Effector CD8-positive, alpha-beta T cell (primary cell): ENCODE measurements around the gene CDK5RAP2.

Experiments used
- DNase-seq: peaks from one replicate; lab custom pipeline; 2025; lab: John Stamatoyannopoulos, UW

CDK5RAP2 gene

DNA sequence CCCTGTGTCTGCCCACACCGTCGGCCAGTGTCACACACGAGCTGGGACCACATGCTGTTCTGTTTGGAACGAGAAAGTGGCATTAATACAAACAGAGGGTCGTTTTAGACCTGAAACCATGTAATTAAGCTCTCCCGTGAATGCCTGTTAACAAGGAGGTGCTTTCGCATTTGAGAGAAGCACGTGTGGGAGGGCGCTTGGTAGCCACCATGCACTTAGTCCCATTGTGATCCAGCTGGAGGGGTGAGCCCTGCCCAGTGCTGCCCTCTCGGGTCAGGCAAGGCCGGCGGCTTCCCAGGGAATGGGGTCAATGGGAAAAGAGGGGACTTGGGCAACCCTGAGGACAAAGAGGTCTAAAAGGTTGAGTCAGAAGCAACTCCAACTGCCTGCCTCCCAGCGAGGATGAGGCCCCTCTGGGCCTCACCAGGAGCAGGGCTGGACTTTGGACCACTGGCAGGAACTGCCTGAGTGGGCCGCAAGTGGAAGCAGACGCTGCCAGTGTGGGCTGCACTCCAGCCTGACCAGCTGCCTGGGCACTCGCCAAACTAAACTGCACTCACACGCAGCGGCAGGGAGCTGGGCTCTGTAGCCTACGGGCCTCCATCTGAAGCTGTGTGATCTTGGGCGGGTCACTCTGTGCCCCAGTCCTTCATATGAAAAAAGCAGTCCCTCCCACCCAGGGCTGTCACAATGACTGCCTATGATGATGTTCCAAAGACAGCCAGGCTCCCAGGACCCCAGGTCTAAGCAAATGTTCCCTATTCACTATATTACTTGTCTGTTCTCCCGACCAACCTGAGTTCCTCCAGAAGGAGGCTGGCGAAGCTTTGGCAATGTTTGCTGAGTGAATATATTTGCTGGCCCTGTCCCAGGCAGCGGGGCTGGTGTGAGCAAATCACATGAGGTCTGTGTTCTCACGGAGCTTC, 195.7 kb downstream of the CDK5RAP2 start:
- DNase-seq, result no peak

DNA sequence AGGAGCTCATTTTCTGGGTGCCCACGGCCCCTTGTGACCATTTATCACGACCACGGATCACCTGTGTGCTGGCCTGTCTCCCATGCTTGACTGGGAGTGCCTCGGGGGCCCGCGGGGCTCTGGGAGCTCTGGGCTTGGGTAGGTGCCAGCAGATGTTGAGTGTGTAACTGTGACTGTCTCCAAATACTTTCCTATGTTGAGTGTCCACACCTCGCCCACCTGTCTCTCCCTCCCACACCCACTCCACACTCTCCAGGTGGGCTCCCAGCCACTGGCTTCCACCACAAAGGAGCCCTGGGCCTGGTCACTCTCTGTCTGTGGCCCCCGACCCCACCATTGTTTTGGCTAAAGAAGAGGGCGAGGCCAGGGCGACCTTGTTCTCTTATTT, 196.4 kb downstream of the CDK5RAP2 start:
- no peak for DNase-seq

DNA sequence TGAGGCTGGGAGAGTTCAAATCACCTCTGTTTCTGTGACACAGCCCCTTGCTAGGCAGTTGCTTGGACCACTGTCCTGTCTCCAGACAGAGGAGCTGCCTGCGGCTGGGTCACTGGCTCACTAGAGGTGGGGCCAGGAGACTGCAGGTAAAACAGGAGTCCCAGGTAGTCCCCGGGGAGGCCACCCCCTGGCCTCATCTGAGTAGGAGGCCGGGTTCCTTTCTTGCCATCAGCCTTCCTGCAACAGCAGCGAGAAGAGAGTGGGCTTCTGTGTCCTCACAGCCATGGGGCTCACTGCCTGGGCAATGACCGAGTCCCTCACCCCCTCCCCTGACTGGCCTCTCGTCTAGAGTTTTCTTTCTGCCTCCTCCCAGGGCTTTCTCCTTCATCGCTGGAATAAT, 197.5 kb downstream of the CDK5RAP2 start:
- DNase-seq, result no peak

DNA sequence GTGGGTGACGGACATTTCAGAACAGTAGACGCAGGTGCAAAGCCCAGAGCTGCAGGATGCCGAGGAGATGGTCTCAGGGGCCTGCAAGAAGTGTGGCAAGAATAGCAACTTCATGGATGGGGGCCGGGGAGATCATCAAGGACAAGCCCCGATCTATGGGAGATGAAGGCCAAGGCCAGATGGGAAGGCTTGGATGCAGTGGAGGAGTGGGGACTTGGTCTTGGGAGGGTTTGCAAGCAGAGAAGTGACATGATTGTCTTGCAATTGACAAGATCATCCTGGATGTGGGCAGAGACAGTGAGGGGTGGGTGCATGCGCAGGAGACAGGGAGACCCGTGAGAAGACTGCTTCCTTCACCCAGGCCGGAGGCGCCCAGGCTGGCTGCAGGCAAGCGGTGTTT, 198.1 kb downstream of the CDK5RAP2 start:
- no peak for DNase-seq

DNA sequence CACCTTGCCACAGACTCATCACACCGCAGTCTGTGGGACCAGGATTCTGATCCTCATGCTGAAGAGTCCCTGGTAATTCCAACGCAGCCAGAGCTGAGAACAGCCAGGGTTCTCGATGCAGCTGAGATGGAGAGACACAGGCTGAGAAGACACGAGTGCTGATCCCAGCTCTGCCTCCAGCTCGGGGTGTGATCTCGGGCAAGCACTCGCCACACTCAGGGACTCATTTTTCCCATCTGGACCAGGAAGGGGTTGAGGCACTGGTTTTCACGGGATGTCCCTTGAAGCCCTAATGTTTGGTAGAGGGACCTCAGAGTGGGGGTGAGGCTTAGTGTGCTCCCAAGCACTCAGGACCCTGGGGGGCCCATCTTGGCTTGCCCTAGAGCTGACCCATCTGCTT, 200.4 kb downstream of the CDK5RAP2 start:
- DNase-seq, result no peak

DNA sequence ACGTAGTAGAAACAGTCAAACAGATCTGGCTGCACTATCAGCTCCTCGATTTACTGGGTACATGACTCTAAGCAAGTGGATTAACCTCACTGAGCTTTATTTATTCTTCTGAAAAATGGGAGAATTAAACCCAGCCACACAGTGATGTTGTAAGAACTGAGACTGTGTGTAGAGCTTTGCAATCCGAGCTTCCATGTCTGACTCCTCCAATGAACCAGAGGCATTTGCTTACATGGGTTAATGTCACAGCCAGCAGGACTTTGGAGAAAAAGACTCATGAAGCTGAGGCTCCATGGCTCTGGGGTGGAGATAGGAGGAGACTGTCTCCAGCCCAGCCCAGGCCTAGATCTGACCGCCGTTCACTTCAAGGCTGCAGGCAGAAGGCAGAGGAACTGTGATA, 201.3 kb downstream of the CDK5RAP2 start:
- no peak for DNase-seq

DNA sequence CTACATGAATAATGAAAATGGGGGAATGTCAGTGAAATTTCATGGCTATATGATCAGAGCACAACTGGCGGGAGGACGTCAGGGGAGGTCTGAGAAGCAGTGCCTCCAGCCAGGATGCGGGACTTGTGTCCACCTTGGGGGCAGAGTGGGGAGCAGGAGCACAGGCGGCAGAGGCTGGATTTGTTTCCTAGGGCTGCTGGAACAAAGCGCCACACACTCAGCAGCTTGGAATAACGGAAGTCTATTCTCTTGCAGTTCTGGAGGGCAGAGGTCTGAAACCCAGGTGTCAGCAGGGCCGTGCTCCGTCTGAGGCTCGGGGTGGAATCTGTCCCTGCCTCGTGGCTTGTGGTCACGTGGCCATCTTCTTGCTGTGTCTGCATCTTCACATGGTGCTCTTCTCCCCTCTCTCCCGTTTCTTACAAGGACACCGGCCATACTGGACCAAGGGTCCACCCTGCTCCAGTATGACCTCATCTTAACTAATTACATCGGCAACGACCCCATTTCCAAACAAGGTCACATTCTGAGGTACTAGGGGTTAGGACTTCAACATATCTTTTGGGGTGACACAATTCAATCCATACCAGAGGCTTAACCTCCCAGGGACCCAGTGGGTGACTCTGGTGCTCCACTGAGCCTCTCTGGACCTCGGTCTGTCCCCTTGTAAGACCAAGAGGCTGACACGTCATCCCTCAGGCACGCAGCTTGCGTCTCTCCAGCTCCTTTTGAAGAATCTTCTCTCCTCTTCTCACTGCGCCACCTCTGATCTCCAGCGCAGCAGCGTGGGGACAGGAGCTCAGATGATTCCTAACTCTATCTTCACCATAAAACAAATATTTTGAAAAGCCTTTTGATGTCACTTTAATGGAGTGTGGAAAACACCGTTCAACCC, 202.5 kb downstream of the CDK5RAP2 start:
- DNase-seq, result no peak

DNA sequence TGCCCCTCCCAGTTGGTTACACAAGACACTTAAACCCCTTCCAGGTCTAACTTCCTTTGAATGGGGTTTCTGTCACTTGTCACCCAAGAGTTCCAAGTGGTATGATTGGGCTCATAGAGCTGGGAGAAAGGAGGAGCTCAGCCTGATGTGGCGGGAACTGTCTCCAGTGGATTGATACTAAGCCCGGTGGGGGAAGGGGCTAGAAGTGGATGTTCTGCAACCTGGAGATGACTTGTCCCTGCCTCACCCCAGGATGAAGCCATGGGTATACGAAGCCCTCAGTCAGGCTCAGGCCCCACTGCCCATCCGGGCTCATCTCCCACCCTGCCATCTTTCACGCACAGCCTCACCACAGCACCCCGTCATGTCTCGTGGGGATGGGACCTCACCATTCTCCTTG, 203.9 kb downstream of the CDK5RAP2 start:
- no peak for DNase-seq

DNA sequence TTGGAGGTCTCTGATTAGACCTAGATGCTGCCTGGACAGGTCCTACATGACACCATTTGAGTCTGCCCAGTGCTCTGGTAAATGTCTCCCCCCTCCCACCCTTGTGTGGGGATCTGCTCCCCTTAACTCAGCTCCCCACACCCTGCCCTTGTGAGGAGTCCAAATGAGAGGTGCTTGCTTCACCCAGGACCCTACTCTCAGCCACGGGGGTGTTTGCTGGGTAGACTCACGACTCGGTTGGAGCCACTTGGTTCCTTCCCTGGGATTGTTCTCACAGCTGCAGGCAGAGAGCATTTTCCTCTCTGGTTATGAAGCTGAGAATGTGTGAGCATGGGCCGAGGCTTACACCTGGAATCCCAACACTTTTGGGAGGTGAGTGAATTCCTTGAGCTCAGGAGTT, 204.7 kb downstream of the CDK5RAP2 start:
- no peak for DNase-seq

DNA sequence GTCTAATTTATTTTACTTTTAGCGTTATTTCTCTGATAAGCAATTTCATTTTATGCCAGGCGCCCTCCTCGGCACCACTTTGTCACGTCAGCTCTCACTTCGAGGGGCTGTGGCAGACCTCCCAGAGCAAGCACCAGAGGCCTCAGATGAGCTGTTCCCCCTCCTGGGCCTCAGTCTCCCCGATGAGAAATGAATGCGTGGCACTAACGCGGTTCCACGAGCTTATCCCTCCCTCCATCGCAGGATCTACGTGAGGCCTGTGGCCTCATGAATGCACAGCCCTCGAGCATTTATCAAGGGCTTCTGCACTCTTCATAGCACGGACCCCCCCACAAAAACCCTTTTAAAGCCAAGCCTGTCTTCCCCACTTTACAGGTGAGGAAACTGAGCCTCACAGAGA, 205.2 kb downstream of the CDK5RAP2 start:
- DNase-seq, result no peak

DNA sequence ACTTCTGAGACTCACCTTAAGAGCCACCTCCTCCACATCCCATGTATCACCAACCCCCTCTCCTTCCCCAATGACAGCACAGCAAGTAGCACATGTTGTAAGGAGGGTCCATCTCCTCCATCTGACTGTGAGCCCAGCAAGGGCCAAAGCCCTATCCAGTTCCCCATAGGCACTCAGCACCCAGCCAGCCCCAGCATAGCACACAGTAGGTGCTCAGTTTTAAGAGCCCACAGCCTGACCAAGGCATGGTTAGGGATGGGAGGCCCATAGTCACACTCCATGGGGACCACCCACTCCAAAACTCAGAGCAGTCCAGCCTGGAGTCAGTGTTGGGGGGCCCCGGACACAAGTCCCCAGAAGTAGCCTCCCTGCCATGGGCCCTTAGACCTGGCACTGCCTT, 205.7 kb downstream of the CDK5RAP2 start:
- DNase-seq, result no peak

DNA sequence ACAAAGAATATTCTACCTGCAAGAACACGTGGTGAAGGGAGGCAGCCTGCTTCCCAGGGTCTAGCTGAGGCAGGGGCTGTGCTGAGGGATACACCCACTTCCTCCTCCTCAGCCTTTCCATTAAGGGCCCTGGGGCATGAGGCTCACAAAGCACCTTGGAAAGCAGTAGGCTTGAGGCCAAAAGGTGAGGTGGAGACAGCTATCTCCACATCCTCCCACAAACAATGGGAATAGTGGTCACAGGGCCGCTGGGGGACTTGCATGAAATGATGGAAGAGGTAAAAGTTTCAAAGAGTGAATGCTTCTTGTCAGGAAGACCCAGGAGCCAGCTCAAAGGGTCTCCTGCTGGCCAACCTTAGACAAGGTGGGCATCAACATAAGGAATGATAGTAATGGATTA, 207.9 kb downstream of the CDK5RAP2 start:
- no peak for DNase-seq

DNA sequence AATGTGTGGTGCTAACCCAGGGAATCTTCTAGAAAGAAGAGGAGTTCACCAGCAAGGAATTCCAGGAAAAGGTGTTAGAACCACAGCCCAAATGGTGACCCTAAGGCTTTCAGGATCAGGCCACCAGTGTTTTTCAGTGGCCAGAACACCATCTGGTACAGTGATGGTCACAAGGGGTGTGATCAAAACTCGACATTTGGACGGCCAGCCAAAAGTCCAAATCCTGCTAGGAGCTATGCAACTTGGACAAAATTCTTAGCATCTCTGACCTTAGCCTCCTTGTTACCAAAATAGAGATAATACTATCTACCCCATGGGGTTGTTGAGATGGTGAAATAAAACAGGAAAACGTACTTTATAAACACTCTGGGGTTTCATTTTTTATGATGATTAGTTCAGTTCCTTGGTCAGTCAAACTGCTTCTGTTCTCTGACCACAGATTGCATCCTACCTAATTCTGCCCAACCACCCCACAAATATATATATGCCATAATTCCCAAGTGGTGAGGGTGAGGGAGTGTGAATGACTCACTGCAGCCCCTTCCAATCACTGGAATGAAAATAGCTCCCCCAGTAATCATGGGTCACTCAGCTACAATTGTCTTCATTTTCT, 210.3 kb downstream of the CDK5RAP2 start:
- DNase-seq, result no peak

DNA sequence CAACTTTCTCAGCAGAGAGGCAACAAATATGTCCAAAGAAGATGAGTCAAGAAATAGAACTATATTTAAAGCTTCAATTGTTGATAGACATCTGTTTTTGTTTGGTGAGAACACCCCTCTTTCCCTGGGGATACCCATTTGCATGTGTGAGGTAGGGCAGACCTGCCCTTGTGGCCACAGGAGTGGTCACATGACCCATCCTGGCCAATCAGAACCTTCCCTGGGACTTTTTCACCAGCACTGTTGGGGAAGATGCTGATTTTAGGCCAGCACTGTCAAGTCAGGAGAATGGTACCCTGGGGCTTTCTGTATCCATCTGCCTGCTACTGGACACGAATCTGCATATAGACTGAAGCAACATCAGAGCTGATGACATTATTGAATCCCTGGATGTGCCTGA, 211.2 kb downstream of the CDK5RAP2 start:
- no peak for DNase-seq

DNA sequence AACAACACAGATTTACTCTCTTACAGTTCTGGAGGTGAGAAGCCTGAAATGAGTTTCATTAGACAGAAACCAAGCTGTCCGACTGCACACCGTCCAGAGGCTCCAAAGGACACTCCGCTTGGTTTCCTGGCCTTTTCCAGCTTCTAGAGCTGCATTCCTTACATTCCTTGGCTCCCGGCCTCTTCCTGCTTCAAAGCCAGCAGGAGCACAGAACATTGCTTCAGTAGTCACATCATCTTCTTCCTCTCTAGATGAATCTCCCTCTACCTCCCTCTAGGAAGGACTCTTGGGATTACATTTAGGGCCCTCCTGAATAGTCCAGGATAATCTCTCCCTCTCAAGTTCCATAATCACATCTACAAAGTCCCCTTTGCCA, 213.3 kb downstream of the CDK5RAP2 start:
- DNase-seq, result no peak

DNA sequence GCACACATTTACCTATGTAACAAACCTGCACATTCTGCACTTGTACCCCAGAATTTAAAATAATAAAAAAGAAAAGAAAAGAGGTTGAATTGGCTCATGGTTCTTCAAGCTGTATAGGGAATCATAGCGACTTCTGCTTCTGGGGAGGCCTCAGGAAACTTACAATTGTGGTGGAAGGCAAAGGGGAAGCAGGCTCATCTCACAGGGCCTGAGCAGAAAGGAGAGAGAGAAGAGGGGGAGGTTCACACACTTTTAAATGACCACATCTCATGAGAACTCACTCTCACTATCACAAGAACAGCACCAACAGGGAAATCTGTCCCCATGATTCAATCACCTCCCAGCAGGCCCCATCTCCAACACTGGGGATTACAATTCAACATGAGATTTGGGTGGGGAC, 214.6 kb downstream of the CDK5RAP2 start:
- no peak for DNase-seq

DNA sequence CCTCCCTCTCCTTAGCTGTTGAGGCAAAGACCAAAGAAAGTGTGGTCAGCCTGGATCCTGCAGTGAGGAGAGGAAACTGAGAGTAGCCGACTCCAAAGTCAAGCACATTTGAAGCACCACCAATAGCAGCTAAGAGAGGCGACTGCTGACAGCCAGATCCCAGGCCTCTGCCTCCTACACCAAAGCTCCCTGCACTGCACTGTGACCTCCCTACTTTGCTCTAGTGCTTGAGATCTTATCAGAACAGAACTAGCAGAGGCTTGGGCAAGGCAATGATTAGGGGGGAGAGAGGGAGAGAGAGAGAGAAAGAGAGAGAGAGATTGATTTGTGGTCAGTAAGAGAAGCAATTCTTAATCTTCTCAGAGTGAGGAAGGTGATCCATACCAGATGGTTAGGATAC, 216.3 kb downstream of the CDK5RAP2 start:
- DNase-seq, result no peak

DNA sequence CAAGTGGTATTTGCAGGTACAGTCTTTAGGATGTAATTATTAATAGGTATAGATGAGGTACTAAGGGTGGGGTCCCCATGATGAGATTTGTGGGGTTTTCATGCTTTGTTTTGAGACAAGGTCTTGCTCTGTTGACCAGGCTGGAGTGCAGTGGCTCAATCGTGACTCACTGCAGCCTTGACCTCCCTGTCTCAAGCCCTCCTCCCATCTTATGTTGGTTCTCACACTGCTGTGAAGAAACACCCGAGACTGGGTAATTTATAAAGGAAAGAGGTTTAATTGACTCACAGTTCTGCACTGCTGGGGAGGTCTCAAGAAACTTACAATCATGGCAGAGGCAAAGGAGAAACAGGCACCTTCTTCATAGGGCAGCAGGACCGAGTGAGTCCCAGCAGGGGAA, 217.5 kb downstream of the CDK5RAP2 start:
- DNase-seq, result no peak

DNA sequence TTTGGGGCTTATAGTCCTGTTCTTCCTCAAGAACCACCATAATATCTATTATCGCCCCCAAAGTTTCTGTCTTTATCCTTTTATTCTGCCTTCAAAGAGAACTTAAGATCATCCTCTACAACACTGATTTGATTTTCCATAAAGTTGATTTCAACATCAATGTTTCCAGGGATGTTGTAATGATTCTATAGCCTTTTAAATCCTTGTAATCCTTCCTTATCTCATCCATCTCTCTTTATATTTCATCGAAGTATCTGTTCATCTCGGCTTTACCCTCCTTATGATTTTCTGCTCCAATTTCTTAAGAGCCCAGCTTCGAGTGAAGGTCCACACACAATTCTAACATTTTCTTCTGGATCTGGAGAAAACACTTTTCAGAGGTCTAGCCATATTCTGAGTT, 218.4 kb downstream of the CDK5RAP2 start:
- DNase-seq, result no peak

DNA sequence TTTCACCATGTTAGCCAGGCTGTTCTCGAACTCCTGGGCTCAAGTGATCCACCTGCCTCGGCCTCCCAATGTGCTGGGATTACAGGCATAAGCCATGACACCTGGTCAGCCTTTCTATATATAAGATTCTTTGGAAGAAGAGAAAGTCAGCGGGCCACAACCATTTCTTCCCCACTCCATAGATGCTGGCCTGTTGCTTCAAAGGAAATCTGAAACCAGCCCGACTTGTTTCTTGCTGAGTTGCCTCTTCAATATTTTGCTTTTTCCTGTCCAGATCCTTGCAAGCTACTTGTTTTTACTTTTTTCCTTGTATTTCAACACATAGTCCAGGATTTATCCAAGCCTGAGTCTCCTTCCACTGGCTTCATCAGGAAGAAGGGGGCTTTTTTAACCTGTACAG, 219.5 kb downstream of the CDK5RAP2 start:
- no peak for DNase-seq

DNA sequence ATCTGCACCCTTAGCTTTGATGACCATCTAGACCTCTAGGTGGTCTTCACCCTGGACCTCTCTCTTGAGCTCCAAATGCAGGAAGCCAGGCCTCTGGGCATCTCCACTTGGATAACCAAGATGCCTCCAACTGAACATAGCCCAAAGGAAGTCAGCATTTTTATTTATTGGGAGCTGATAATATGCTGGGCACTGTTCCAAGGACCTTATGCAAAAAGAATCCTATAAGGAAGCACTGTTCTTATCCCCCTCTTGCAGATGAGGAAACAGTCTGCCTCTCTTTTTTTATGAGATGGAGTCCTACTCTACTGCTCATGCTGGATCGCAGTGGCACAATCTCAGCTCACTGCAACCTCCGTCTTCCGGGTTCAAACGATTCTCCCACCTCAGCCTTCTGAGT, 219.9 kb downstream of the CDK5RAP2 start:
- DNase-seq, result no peak

DNA sequence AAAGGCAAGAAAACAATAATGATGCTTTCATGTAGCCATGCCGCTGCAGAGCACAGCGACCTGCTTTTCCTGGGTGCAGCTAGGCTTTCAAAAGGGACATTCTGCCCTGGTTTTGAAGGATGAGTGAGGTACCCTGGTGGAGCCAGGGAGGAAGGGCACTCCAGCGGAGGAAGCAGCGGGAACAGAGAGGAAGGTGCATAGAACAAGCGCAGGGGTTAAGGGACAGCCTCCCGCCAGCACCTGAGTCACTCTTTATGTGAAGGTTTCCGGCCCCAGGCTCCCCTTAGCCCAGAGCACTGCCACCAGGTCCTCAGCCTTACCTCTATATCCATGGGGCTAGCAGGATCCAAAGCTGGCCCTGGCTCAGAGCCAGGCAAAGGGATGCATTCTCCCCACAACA, 221.1 kb downstream of the CDK5RAP2 start:
- DNase-seq, result no peak

DNA sequence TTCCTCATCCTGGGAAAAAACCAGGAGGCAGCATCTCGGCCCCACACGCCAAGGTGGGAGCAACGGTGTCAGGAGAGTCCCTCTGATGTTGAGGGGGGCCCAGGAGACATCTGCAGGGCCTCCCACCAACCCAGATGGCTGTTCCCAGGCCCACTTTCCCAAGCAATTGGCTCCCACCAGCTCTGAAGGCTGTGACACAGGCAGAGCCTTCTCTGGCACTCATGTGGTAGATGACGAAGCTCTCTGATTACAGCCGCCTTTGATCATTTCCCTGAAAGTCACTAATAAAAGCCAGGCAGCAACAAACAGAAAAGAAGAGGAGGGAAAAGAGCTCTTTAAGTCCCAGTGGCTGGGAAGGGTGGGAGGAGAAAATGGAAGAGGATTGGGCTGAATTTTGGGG, 226.5 kb downstream of the CDK5RAP2 start:
- no peak for DNase-seq
